SKM-1 (cell line): ENCODE results near the gene CCDC27.
A peak's percentile ranks its signal among the peaks of the same experiment; 100 is the strongest.

Source experiments
- DNase-seq: peaks from one replicate; lab custom pipeline; 2025; ENCODE audit not compliant: unreplicated experiment; lab: John Stamatoyannopoulos, UW

The CCDC27 gene

DNA sequence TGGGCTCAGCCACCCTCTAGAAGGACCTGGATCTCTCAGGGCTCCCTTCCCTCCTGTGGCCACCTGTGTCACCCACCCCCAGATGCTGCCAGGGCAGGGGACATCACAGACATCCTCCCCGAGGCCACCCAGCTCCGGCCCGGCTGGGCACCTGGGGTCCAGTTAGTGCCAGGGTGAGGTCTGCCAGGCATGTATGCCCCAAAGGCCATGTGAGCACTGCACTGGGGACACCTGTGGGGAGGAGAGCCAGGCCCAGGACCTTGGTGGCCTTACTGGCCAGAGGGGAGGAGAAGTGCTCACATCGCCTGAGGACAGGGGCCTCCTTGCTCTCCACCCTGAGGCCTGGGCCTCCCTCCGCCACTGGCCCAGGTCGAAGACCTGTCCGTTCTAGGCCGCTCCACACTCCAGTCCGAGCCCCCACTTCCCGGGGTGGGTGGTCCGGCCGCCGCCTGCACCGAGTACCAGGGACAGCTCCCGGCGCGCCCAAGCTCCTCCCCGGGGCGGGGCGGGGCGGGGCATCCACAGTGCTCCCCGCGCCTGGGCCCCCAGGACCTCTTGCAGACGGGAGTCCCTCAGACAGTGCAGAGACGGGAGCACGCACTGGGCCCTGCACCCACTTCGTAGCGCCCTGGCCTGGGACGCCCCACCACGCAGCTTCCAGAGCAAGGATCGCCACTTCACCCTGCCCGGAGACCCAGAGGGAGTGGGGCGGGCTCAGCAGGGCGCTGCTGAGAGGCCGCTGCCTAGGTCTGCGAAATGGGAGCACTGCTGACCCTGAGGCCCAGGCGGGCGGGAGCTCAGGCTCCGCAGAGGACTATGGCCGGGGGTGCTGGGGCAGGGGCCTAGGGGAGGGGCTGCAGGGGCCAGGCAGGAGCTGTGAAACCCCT, 34.3 kb upstream of the CCDC27 start:
- peak; percentile 19 for DNase-seq

DNA sequence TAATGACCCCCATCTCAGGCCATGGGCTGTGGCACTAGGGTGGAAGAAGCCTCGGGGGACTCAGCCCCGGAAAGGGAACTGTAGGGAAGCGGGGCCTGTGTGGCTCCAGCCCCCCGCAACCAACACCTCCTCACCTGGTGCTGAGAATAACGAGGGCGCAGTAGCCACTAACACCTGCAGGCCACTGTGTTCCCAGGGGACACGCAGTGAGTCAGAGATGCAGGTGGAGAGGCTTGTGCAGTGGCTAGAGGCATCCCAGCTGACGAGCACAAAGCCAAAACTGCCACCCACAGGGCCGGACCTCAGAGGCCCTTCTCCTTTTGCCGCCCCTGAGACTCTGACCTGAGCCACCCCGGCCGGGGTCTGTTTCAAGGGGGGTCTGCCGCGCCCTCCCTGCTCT, 33.5 kb upstream of the CCDC27 start:
- no peak for DNase-seq

DNA sequence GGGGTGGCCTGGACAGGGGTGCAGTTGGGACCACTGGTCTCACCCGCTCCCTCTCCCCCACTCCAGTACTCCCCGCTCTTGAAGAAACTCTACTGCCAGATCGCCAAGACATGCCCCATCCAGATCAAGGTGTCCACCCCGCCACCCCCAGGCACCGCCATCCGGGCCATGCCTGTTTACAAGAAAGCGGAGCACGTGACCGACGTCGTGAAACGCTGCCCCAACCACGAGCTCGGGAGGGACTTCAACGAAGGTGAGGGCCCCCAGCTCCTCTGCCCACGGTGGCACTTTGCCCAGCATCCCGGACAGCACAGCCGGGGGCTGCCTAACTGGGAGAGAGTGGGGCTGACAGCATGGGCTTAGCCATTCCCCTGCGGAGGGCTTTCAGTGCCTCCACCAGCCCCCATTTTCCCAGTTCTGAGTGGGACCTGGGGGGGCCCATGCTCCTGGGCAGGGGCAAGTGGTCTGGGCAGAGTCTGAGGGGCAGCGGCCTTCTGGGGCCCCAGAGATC, 30.2 kb upstream of the CCDC27 start:
- DNase-seq, result no peak

DNA sequence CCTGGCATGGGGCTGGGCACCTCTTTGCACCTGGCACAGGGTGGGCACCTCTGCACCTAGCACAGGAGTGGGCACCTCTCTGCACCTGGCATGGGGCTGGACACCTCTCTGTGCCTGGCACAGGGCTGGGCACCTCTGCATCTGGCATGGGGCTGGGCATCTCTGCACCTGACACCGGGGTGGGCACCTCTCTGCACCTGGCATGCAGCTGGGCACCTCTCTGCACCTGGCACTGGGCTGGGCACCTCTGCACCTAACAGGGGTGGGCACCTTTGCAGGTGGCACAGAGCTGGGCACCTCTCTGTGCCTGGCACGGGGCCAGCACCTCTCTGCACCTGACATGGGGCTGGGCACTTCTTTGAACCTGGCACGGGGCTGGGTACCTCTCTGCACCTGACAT, 29.4 kb upstream of the CCDC27 start:
- no peak for DNase-seq

DNA sequence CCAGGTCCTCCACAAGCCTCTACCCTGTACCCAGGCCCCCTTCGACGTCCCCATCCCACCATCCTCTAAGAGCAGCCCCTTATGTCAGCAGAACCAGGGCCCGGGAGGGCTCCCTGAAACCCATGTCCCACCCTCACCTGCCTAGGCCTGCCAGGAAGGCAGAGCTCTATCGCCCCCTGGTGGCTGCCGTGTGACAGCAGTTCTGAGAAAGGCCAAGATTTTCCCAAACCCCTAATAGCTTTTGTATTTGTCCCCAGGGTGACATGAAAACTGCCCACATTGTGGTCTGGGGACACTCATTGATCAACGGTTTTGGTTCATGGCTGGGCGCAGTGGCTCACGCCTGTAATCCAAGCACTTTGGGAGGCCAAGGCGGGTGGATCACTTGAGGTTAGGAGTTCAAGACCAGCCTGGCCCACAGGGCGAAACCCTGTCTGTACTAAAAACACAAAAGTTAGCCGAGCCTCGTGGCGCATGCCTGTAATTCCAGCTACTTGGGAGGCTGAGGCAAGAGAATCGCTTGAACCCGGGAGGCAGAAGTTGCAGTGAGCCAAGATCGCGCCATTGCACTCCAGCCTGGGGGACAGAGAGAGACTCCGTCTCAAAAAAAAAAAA, 27.7 kb upstream of the CCDC27 start:
- peak; percentile 46 for DNase-seq

DNA sequence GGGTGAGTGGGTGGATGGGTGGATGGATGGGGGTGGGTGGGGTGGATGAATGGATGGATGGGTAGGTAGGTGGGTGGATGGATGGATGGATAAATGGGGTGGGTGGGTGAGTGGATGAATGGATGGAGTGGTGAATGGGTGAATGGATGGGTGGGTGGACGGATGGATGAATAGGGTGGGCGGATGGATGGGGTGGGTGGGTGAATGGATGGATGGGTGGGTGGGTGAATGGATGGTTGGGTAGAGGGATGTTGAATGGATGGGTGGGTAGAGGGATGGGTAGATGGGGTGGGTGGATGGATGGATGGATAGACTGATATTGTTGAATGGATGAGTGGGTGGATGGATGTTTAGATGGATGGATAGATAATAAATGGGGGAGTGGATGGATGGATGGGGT, 26.9 kb upstream of the CCDC27 start:
- no peak for DNase-seq

DNA sequence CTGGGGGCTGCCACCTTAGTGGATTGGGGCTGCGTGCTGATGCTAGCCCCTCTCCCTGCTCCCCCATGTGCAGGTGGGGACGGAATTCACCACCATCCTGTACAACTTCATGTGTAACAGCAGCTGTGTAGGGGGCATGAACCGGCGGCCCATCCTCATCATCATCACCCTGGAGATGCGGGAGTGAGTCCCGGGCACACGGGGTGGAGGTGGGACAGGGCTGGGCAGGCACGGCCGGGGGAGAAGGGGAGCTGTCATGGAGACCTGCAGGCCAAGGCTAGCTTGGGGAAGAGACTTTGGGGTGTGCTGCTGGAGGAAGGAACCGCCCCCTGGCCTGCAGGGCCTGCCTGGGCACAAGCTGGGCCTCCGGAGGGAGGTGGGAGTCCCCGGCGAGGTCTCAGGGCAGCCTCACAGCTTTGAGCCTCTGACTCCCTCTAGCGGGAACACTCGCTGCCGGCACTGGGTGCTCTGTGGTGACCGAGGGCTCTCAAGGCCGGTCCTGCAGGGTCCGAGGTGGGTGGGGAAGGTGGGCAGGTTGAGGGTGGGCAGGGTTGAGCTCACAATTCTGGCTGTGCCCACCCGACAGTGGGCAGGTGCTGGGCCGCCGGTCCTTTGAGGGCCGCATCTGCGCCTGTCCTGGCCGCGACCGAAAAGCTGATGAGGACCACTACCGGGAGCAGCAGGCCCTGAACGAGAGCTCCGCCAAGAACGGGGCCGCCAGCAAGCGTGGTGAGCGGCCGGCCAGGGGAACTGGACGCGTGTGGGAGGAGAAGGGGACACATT, 25.0 kb upstream of the CCDC27 start:
- DNase-seq, result no peak

DNA sequence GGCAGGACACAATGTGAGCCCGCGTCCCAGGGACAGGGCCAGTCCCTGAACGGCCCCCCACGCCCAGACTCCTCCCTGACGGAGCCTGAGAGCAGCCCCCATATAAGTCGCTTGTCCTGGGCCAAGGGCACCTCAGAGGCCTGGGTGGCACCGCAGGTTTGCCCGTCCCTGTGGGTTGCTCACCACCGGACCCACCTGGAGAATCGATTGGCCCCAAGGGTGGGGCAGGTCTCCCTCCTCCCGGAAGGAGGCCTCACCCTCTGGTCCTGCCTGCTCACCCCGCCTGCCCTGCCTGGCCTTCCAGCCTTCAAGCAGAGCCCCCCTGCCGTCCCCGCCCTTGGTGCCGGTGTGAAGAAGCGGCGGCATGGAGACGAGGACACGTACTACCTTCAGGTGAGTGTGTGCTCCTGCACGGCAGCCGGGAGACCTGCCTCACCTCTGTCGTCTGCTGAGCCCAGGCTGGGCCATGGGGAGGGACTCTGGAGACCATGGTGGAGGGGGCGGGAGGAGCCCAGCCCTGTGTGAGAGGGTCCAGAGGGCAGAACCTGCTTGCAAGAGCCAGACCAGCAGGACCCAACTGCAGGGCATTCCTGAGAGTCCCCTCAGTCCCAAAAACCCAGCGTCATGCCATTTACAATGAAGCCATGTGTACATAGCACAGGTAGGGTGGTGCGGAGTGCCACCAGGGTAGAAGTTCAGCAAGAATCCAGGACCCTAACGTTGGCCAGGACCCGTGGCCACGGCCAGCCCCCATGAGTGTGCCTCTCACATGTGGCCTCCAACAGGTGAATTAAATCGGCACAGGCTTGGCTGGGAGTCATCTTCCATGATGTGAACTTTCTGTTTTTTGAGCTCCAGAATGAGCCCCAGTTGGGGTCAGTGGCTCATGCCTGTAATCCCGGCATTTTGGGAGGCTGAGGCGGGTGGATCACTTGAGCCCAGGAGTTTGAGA, 24.1 kb upstream of the CCDC27 start:
- no peak for DNase-seq

DNA sequence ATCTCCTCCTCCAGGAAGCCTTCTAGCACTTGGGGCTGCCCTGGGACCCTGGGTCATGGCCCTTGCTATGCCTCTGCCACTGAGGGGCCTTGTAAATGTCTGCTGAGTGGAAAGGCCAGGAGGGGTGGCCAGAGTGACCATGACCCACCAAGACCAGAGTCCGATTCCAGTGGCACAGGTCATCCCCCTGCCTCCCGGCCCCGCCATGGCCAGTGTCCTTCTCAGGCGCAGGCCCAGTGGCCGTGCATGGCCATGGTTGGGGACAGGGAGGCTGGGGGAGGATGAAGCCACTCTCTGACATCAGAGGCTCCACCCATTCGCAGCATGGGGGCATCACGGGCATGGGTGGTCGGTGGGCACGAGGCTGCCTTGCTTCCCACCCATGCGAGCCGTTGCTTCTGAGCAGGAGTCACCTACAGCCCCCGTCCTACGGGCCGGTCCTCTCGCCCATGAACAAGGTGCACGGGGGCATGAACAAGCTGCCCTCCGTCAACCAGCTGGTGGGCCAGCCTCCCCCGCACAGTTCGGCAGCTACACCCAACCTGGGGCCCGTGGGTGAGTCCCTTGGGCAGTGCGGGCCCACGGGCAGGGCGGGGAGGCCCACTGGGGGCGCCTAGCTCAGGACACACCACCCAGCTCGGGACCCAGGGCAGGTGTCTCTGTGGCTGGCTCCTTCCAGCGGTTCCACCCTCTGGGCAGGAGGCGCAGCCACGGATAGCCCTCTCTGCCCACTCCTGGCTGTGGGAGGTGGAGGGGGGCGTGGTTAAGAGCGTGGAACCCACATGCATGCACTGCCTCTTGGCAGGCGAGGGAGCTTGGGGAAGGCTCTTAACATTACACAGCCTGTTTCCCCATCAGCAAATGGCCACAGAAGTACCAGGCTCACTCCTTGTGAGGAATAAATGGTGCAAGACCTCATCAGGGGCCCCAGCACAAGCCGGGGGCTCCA, 22.4 kb upstream of the CCDC27 start:
- no peak for DNase-seq

DNA sequence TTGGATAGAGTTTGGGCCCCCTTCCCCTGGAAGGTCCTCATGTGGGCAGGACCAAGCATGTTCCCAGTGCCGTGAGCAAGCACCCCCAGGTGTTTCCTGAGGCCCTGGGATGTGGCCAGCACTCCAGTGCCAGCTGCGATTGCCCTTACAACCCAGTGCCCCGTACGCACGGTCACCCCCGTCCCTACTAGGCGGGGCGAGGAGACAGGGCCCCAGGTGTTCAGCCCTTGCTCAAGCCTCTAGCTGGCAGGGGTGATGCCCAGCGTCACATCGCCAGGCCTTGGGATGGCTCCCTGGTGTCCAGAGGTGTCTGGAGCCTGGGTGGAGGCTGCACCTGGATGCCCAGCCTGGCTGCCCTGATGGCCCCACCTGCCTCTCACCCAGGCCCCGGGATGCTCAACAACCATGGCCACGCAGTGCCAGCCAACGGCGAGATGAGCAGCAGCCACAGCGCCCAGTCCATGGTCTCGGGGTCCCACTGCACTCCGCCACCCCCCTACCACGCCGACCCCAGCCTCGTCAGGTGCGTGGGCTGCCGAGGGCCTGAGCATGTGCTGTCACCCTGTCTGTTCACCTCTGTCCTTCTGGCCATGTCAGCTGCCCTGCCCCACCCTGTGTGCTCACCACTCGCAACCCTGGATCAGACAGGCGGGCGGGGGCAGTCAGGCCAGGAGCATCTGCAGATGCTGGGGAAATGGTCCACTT, 21.6 kb upstream of the CCDC27 start:
- no peak for DNase-seq

DNA sequence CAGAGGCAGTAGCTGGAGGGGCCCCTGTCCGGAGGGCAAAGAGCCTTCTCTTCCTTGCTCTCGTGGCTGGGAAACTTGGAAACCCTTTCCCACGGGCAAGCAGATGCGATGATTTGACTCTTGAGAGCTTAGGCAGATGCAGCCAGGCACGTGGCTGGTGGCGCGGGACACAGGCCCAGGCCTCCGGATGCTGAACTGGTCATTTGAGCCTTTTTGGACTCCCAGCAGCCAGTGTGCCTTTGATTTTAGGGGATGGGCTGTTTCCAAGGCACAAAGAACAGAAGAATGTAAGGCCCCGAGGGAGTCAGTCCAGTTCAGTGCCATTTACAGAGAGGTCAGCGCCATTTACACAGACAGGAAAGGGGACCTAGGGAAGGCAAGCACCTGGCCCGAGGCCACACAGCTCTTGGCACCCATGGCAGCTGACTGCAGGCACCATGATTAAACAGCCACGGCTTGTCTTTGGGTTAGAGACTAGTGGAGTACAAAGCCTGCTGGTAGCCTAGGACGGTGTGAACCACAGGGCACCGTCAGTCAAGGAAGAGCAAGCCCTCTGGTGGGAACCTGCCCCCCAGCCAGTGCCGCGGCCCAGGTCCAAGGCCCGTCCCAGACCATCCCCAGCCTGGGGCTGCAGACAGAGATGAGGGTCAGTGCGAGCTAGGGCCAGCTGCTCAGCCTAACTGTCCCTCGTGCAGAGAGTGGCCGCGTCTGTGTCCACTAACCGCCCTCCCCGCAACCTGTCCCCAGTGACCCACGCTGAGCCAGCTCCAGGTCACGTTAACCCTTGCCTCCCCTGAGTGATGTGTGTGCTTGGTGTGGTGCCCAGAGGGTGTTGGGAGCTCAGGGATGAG, 20.4 kb upstream of the CCDC27 start:
- no peak for DNase-seq

DNA sequence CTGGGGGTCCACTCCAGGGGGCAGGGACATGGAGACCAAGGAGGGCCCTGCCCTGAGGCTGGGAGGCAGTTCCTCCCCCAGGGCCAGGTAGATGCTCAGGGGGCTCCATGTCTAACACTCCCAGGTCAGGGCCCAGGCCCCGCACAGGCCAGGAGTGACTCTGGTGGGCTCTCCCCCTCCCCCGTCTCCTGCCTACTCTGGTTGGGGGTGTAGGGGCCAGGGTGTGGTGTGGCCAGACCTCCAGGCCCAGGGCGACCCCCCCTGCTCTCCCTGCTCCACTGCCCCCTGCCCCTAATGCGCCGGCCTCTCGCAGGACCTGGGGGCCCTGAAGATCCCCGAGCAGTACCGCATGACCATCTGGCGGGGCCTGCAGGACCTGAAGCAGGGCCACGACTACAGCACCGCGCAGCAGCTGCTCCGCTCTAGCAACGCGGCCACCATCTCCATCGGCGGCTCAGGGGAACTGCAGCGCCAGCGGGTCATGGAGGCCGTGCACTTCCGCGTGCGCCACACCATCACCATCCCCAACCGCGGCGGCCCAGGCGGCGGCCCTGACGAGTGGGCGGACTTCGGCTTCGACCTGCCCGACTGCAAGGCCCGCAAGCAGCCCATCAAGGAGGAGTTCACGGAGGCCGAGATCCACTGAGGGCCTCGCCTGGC, 19.7 kb upstream of the CCDC27 start:
- no peak for DNase-seq

DNA sequence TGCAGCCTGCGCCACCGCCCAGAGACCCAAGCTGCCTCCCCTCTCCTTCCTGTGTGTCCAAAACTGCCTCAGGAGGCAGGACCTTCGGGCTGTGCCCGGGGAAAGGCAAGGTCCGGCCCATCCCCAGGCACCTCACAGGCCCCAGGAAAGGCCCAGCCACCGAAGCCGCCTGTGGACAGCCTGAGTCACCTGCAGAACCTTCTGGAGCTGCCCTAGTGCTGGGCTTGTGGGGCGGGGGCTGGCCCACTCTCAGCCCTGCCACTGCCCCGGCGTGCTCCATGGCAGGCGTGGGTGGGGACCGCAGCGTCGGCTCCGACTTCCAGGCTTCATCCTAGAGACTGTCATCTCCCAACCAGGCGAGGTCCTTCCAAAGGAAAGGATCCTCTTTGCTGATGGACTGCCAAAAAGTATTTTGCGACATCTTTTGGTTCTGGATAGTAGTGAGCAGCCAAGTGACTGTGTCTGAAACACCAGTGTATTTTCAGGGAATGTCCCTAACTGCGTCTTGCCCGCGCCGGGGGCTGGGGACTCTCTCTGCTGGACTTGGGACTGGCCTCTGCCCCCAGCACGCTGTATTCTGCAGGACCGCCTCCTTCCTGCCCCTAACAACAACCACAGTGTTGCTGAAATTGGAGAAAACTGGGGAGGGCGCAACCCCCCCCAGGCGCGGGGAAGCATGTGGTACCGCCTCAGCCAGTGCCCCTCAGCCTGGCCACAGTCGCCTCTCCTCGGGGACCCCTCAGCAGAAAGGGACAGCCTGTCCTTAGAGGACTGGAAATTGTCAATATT, 19.0 kb upstream of the CCDC27 start:
- DNase-seq, result no peak

DNA sequence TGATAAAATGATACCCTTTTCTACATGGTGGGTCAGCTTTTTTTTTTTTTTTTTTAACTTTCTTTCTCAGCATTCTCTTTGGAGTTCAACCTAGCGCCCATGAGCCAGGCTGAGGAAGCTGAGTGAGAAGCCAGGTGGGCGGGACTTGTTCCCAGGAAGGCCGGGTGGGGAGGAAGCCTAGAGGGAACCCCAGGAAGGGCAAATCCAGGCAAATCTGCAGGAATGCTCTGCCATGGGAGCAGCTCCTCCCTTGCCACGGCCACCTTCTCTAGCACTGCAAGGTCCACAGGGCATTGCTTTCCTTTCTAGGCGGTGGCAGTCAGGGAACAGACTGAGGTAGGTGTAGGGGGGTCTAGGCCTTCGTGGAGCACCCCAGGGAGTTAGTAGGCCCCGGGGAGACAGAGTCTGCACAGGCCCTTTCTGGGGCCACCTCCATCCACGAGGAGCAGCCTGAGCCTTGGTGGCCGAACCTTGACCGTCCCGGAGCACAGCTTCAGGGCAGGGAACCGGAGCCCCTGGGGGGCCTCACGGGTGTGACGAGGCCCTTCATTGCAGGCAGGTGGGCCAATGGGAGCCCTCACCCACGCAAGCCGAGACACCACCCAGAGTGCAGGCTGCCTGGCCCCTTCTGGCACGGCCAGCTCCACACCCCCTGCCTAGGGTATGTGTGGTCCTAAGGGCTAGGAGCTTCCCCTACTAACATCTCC, 18.2 kb upstream of the CCDC27 start:
- no peak for DNase-seq

DNA sequence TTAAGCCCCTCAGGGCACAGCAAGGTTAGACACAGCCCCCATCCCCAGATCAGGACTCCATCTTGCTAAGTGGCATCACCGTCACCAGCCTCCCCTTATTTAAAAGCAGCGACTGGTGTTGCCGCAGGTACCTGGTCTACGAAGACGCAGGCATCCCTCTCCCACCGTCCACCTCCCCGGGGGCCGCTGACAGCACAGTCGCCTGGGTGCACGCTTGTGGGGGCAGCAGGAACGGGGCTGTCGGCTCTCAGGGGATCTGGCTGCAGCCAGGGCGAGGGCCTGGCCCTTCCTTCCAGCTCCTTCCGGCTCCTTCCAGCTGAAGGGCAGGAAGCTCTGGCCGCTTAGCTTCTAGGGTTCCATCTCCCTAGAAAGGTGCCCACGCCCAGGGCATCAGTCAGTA, 17.6 kb upstream of the CCDC27 start:
- no peak for DNase-seq
